Endothelial cell of umbilical vein (primary cell): ENCODE results near the gene ELOVL1.

Experiments used
- CTCF ChIP-seq, 2 donors: IDR thresholded peaks; 1 replicate in 1 of 2; 2 replicates in 1 of 2; pipeline ENCODE4 v1.5.1; 2011; ENCODE audit warnings: low read length in 2 of 2, mild to moderate bottlenecking in 2 of 2, moderate library complexity in 2 of 2, control low read depth in 1 of 2, inconsistent platforms in 1 of 2, low read depth in 1 of 2; ENCODE audit not compliant: insufficient read depth in 1 of 2; ENCODE audit errors: extremely low read depth in 1 of 2
- EZH2 ChIP-seq: IDR thresholded peaks from 2 replicates; pipeline ENCODE4 v1.6.1; 2012; ENCODE audit warnings: borderline replicate concordance, low read depth, mild to moderate bottlenecking, moderate library complexity, low read length, inconsistent platforms; ENCODE audit not compliant: severe bottlenecking
- FOS ChIP-seq: IDR thresholded peaks from 2 replicates; pipeline ENCODE4 v1.6.1; 2011; ENCODE audit warnings: mild to moderate bottlenecking, low read length, moderate library complexity, borderline replicate concordance; ENCODE audit not compliant: insufficient read depth
- JUN ChIP-seq: IDR thresholded peaks from 2 replicates; pipeline ENCODE4 v1.6.1; 2011; ENCODE audit warnings: borderline replicate concordance, low read depth; ENCODE audit not compliant: insufficient read length, insufficient read depth
- MYC ChIP-seq: IDR thresholded peaks from one replicate; pipeline ENCODE4 v1.6.1; 2011; ENCODE audit warnings: mild to moderate bottlenecking, low read depth, low read length
- POLR2A ChIP-seq: IDR thresholded peaks from 2 replicates; pipeline ENCODE4 v1.6.1; 2012; ENCODE audit warnings: low read depth, mild to moderate bottlenecking, control low read depth, low read length
- POLR2AphosphoS5 ChIP-seq: IDR thresholded peaks from 2 replicates; pipeline ENCODE4 v1.6.1; 2012; ENCODE audit warnings: low read depth, mild to moderate bottlenecking, control low read depth, low read length, moderate library complexity; ENCODE audit not compliant: insufficient read depth

GRCh38 chr1:43359696-43360095 is 8.1 kb downstream of the ELOVL1 start:
- no peak for TF ChIP-seq CTCF (IDR thresholded peaks at IDR 0.05; ENCODE audit: extremely low read depth in 1 of 2, insufficient read depth in 1 of 2, low read depth in 1 of 2, low read length in 2 of 2)
- no peak for TF ChIP-seq POLR2A
- TF ChIP-seq JUN = no peak
- no peak for TF ChIP-seq EZH2
- TF ChIP-seq MYC = no peak
- TF ChIP-seq POLR2AphosphoS5 = no peak
- TF ChIP-seq FOS = no peak
